IMR-90 (cell line): ENCODE data around the gene DRAP1.

ENCODE experiments used
- BHLHE40 ChIP-seq: fragments of 150-350 bp; IDR thresholded peaks from 2 replicates; pipeline ENCODE4 v1.6.1; 2016; ENCODE audit warnings: mild to moderate bottlenecking, low read depth, low read length
- CEBPB ChIP-seq: IDR thresholded peaks from 2 replicates; pipeline ENCODE4 v1.6.1; 2012; ENCODE audit warnings: low read depth, low read length, improper control_type of control experiment
- CHD1 ChIP-seq: IDR thresholded peaks from 2 replicates; pipeline ENCODE4 v1.6.1; 2012; ENCODE audit warnings: low read depth, low read length, improper control_type of control experiment
- CTCF ChIP-seq: conservative IDR thresholded peaks from 2 replicates; pipeline ENCODE4 v1.5.1; 2012; ENCODE audit warnings: mild to moderate bottlenecking, low read depth, low read length, improper control_type of control experiment
- MAFK ChIP-seq: IDR thresholded peaks from 2 replicates; pipeline ENCODE4 v1.6.1; 2012; ENCODE audit warnings: low read depth, low read length, improper control_type of control experiment
- POLR2A ChIP-seq: IDR thresholded peaks from 2 replicates; pipeline ENCODE4 v1.6.1; 2012; ENCODE audit warnings: mild to moderate bottlenecking, low read depth, low read length
- RAD21 ChIP-seq: IDR thresholded peaks from 2 replicates; pipeline ENCODE4 v1.6.1; 2012; ENCODE audit warnings: low read length, improper control_type of control experiment
- SMC3 ChIP-seq: fragments of 150-350 bp; IDR thresholded peaks from 2 replicates; pipeline ENCODE4 v1.6.1; 2016; ENCODE audit warnings: low read depth, mild to moderate bottlenecking, antibody characterized with exemption, low read length, moderate library complexity
- USF2 ChIP-seq: fragments of 150-350 bp; IDR thresholded peaks from 2 replicates; pipeline ENCODE4 v1.6.1; 2017; ENCODE audit warnings: mild to moderate bottlenecking, antibody characterized with exemption, low read length, low read depth

GRCh38 chr11:65960824-65961266, 41.6 kb downstream of the DRAP1 start:
- TF ChIP-seq CTCF, result no peak
- no peak for TF ChIP-seq POLR2A
- no peak for TF ChIP-seq CHD1
- TF ChIP-seq RAD21, result no peak
- TF ChIP-seq CEBPB, result no peak
- no peak for TF ChIP-seq BHLHE40
- no peak for TF ChIP-seq USF2
- TF ChIP-seq MAFK, result no peak
- TF ChIP-seq SMC3, result no peak
